GM03348 (cell line): ENCODE data around the gene LRRC7.
A peak's percentile ranks its signal among the peaks of the same experiment; 100 is the strongest.
"Not testable (repeated sequence)": the region's sequence is repeated elsewhere in the genome, so short reads cannot be mapped to it uniquely, and the experiment has no call there.

Experiments used
- DNase-seq: peaks from one replicate; pipeline ENCODE4 v3.0.0; 2012; ENCODE audit warnings: low spot score

Gene LRRC7

GRCh38 chr1:69697340-69697739 lies 129.6 kb downstream of the LRRC7 start:
- DNase-seq, result no peak

- DNase-seq, result no peak
Measured at GRCh38 chr1:69700770-69701169, 133.0 kb downstream of the LRRC7 start.

- DNase-seq, result no peak
Measured at GRCh38 chr1:69702085-69702484, 134.4 kb downstream of the LRRC7 start.

- DNase-seq, result no peak
Measured at GRCh38 chr1:69706473-69706872, 138.8 kb downstream of the LRRC7 start.

- DNase-seq, result no peak
Measured at GRCh38 chr1:69707103-69707502, 139.4 kb downstream of the LRRC7 start.

- peak; percentile 14 for DNase-seq
Measured at GRCh38 chr1:69710484-69711189, 142.9 kb downstream of the LRRC7 start.

- no peak for DNase-seq
Measured at GRCh38 chr1:69711190-69711930, 143.6 kb downstream of the LRRC7 start.

- not testable (repeated sequence) for DNase-seq
Measured at GRCh38 chr1:69717834-69718233, 150.1 kb downstream of the LRRC7 start.

GRCh38 chr1:69728206-69728605 lies 160.5 kb downstream of the LRRC7 start:
- no peak for DNase-seq

GRCh38 chr1:69733061-69733460 lies 165.3 kb downstream of the LRRC7 start:
- no peak for DNase-seq

- peak; percentile 47 for DNase-seq
Measured at GRCh38 chr1:69737527-69738185, 169.9 kb downstream of the LRRC7 start.

GRCh38 chr1:69738458-69739250 lies 170.9 kb downstream of the LRRC7 start:
- DNase-seq, result no peak

- no peak for DNase-seq
Measured at GRCh38 chr1:69739251-69739605, 171.5 kb downstream of the LRRC7 start.

- no peak for DNase-seq
Measured at GRCh38 chr1:69743146-69743545, 175.4 kb downstream of the LRRC7 start.

GRCh38 chr1:69744381-69744780 lies 176.7 kb downstream of the LRRC7 start:
- DNase-seq, result no peak

GRCh38 chr1:69747207-69747606 lies 179.5 kb downstream of the LRRC7 start:
- DNase-seq, result no peak

- no peak for DNase-seq
Measured at GRCh38 chr1:69750638-69751037, 182.9 kb downstream of the LRRC7 start.

- no peak for DNase-seq
Measured at GRCh38 chr1:69752831-69753230, 185.1 kb downstream of the LRRC7 start.

GRCh38 chr1:69754521-69754920 lies 186.8 kb downstream of the LRRC7 start:
- no peak for DNase-seq

- DNase-seq, result no peak
Measured at GRCh38 chr1:69755647-69756046, 187.9 kb downstream of the LRRC7 start.

GRCh38 chr1:69765951-69766350 lies 198.2 kb downstream of the LRRC7 start:
- no peak for DNase-seq

- DNase-seq, result no peak
Measured at GRCh38 chr1:69766431-69767180, 198.9 kb downstream of the LRRC7 start.
